Iris pigment epithelial cell (primary cell): Measurements from ENCODE around the gene COL27A1.

Experiments
- DNase-seq: peaks from one replicate; pipeline ENCODE4 v3.0.0-alpha.2; 2011; ENCODE audit warnings: low read depth

Gene COL27A1

GRCh38 chr9:114207034-114207810 is 51.9 kb downstream of the COL27A1 start:
- peak; percentile 62 for DNase-seq

DNA sequence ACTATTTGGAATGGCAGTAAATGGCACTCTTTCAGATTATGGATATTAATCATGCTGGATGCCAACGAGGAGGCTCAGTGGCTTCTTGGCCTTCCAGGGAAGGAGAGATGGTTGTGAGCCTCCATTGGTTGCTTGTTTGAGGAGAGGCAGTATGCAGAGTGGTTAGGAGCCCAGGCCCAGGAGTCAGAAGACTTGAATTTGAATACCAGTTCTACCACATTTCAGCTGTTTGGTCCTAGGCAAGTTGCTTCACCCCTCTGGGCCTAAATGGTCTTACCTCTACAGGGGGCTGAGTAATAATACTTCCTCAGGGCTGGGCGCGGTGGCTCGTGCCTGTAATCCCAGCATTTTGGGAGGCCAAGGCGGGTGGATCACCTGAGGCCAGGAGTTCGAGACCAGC is 52.5 kb downstream of the COL27A1 start:
- DNase-seq: no peak

- no peak for DNase-seq
These were observed 53.8 kb downstream of the COL27A1 start for GRCh38 chr9:114209151-114209550.

- no peak for DNase-seq
These were observed 54.8 kb downstream of the COL27A1 start for GRCh38 chr9:114210136-114210535.

- no peak for DNase-seq
These were observed 55.4 kb downstream of the COL27A1 start for GRCh38 chr9:114210691-114211276.

DNA sequence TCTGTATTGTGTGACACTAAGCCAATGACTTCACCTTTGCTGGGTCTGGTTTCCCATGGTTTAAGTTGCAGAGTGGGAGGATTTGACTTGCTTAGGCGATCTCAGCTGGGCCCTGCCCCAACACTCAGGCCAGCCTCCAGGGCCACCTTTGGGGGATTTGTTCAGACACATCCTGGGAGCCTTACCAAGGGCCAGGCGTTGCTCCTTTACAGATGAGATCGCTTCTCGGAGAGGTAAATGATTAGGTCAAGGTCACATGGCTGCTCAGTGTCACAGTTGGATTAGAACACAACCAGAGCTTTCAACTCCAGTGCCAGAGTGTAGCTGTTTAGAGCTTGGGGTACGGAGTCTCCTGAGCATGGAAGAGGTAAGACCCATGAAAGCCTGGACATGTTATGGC is 57.5 kb downstream of the COL27A1 start:
- no peak for DNase-seq

DNA sequence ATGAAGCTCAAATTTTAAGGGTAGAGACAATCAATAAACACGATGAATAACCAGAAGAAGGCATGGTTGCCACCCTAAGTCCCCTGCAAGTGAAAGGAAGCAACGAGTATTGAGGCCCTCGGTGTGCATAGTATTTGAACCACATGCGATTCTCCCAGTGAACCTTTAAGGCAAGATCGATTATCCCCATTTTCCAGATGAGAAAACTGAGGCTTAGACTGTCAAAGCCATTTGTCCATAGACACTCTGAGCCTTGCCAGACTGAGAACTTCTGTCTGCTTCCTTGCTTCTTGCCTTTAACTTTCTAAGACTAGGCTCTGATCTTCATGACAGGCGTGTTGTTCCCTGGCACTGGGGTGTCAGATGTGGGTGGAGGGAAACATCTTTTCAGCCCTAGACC is 58.2 kb downstream of the COL27A1 start:
- no peak for DNase-seq

- peak; percentile 26 for DNase-seq
These were observed 58.8 kb downstream of the COL27A1 start for GRCh38 chr9:114214181-114214580.

DNA sequence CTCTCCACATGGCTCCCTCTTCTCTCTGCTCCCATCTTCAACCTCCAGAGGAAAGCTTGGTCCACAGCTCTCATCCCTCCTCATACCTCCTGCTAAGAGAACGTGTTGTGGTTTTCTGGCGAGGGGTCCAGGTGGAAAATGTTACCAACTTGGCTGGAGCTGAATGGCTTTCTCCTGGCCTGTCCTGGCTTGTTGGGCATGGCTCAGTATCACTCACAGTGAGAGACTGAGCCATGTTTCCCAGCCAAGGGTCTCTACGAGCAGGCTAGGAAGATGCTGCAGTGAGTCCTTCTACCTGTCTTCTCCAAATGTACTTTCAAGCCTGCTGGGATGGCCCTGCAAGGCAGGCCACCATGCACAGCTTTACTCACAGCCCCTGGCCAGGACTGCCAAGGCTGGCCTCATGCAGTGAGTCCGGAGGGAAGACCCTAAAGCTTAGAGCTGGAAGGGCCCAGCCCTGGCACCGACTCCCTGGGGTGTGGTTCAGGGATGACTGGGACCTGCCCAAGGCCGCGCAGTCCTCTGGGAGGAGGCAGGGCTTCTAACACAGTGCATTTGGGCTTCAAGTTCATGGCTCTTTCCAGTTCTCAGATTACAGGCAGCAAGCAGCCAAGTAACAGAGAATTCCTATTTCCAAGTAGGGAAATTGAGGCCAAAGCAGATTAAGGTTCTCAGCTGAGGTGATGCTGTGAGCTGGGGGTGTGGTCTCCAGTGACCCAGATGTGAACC is 59.5 kb downstream of the COL27A1 start:
- DNase-seq: peak; percentile 21

- peak; percentile 35 for DNase-seq
These were observed 60.7 kb downstream of the COL27A1 start for GRCh38 chr9:114216081-114216480.

DNA sequence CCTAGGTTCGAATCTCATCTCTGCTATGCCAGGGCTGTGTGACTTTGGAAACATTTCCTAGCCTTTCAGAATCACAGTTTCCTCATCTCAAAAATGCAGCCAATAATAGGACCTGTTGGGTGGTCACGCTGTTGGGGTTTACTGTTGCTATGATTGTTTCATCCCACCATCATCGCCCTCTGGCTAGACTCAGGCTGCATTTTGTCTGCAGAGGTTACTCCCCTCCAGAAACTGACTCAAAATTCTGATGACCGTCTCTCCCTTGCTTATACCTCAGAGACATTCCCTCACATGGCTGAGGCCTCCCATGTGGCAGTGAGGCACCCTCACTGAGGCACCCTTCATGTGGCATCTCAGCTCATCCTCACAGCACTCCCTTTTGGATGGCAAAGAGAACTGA is 61.6 kb downstream of the COL27A1 start:
- DNase-seq: no peak

- DNase-seq: peak; percentile 51
These were observed 63.2 kb downstream of the COL27A1 start for GRCh38 chr9:114218264-114219120.

- DNase-seq: peak; percentile 21
These were observed 64.8 kb downstream of the COL27A1 start for GRCh38 chr9:114220061-114220541.

- peak; percentile 47 for DNase-seq
These were observed 66.5 kb downstream of the COL27A1 start for GRCh38 chr9:114221706-114222465.

DNA sequence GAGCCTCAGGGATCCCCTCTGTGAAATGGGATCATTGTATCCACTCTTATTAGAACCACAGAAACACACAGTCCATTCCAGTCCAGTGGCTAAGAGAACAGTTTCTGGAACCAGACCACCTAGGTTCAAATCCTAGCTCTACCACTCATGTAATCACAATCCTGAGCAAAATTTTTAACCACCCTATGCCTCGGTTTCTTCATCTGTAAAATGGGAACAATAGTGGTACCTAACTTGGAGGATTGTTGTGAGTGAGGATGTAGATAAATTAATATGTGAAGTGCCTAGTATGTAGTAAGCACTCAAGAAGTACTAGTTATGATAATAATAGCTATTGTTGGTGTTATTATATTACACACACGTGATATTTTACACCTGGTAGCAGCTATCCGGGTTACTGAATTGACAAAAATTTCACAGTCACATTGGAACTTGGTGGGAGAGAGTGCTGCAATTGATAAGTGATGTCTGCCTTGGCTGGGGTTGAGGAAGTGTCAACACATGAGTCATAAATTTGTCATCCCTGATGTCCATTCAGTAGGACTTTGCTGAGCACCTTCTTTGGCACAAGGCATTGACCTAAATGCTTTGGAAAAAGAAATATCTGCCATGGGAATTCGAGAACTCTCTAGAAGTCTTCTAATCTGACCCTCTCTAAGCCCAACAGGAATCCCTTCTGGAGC is 68.4 kb downstream of the COL27A1 start:
- DNase-seq: peak; percentile 65

GRCh38 chr9:114224247-114224610 is 68.9 kb downstream of the COL27A1 start:
- peak; percentile 50 for DNase-seq

- DNase-seq: no peak
These were observed 70.3 kb downstream of the COL27A1 start for GRCh38 chr9:114225561-114226212.

DNA sequence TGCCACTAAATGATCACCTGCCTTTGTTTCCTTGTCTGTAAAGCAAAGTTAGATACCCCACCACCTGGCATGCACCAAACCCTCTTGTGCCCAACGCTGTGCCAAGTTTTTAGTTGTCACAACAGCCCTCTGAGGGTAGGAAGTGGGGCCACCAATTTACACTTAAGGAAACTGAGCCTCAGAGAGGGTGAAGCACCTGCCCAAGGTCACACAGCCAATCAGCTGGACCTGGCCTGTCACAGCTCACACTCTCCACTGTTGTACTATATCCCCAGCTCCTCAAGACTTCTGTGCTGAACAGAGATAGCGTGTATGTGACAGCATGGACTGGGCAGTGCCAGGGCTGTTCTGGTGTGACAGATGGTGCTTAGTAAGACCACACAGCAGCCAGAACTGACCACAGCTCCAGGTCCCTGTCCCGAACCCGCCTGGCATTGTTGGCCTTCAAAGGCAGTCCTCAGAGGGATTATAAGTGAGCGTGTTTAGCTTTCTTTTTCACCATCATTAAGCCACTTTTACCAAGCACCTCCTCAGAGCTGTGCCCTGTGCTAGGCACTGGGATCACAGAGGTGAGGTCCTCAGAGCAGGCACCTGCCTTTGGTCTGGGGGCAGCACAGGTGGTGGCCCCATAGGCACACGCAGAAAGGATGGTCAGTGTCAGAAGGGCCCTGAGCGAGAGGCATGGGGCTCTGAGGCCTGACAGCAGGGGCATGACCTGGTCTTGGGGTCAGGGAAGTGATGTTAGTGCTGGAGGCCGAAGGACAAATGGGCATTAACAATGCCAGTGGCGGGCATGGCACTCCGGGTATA is 71.1 kb downstream of the COL27A1 start:
- no peak for DNase-seq

DNA sequence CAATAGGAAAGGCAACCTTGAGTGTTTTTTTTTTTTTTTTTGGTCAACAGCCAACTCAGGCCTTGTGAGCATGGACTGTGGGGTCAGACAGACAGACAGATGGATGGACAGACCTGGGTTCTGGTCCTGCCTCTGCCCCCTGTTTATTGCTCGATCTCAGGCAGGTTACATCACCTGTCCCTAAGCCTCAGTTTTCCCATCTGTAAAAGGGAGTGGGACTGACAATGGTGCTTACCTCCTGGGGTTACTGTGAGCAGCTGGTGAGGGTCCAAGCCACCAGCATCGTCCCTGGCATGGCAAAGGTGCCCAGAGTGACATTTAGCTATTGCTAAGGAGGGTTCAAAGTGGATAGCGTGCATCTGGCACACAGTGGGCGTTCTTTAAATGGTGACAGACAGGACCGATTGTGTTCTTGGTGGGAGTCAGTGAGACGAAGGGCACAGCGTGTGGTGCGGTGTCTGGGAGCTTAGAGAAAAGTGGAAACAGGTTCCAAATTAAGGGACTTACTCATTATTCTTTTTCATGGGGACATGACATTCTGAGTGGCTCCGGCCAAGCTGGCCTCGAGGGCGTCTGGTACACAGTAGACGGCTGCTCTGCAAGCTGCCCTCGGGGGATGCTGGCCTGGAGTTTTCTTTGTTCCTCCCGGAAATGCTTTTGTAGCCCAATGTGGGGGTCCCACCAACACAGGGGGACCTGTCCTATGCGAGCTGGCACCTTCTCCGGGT is 72.1 kb downstream of the COL27A1 start:
- no peak for DNase-seq
